ENCODE measurements around the gene DSC2. TPM values are rescaled to one million over a fixed set of nuclear protein-coding genes. Genes with fewer than 3 reads are reported as not detected.

The DSC2 gene
- 10 to 100 TPM in 3 of 5 donors, 1 to 10 TPM in 1, under 1 TPM in 1; 0.58 to 47.0 (median 10.4) TPM for total RNA-seq
- 10 to 100 TPM in 1 of 3 donors, 1 to 10 TPM in 2; 3.2 to 17.0 (median 7.9) TPM for polyA plus RNA-seq
- long read RNA-seq, donor 1, full-length matches to known transcripts = 1 of 1 reads
- long read RNA-seq, donor 1, partial matches to known transcripts = 0 of 1 reads
- long read RNA-seq, donor 1, other reads (novel, unspliced or antisense) = 0 of 1 reads
- long read RNA-seq, donor 2, full-length matches to known transcripts = 1 of 1 reads
- long read RNA-seq, donor 2, partial matches to known transcripts = 0 of 1 reads
- long read RNA-seq, donor 2, other reads (novel, unspliced or antisense) = 0 of 1 reads
- long read RNA-seq, donor 3 = 0 reads
- long read RNA-seq, donor 4 = 0 reads
- long read RNA-seq, donor 5 = 0 reads
- long read RNA-seq, donor 6, full-length matches to known transcripts = 1 of 1 reads
- long read RNA-seq, donor 6, partial matches to known transcripts = 0 of 1 reads
- long read RNA-seq, donor 6, other reads (novel, unspliced or antisense) = 0 of 1 reads
- long read RNA-seq, donor 7, full-length matches to known transcripts = 3 of 8 reads
- long read RNA-seq, donor 7, partial matches to known transcripts = 5 of 8 reads
- long read RNA-seq, donor 7, other reads (novel, unspliced or antisense) = 0 of 8 reads
- long read RNA-seq, donor 8 = 0 reads
- long read RNA-seq, donor 9 = 0 reads
- long read RNA-seq, donor 10 = 0 reads

DNA sequence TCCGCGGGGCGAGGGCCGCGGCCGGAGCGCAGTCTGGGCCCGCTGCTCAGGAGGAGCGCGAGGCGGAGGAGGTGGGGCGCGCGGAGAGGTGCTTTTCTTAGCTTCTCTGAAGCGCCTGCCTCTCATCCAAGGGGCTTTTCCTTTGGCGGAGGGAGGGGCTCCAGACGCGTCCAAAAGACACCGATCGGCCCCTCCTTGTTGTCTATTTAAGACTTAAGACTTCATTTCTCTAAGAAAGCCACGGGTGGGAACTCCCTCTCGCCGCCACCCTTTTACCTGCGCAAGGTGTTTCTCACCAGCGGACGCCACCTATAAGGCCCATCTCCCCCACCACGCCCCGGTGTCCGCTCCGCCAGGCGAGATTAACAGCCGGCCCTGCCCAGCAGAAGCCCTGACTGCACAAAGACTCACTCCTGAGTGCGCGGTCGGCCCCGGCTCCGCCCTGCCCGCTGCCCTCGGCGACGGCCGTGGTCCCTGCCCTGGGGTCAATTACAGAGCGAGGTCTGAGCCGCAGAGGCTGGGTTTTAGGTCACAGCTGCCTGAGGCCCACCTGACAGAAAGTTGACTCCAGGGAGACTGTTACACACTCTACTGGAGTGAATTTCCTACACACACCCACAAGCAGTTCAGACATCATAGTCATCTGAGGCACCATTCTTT is at the start of gene DSC2:
TSS of gene DSC2 (minus strand) at position 397 of the 660 bp plus-strand sequence. CDS start 450 bp downstream, outside the sequence.
- Histone ChIP-seq H3K9me3 (no peaks in the 10 kb centered on the region), H3K27me3 (peaks cover 0 to 33% (median 0%) of the 10 kb centered on the region in 3 donors), H3K36me3 (no peaks in the 10 kb centered on the region), H3K4me3 (peak within 1 kb of the TSS; percentile 50 to 62 (median 58)), H3K27ac (peak within 1 kb of the TSS; percentile 78 to 88 (median 82)), H3K4me1 (peaks cover 5 to 26% (median 17%) of the 10 kb centered on the region in 4 donors)
- intact Hi-C loops (cut with DNase I; ENCODE audit: low total_unique reads) = no loop called here
- WGBS, 5 donors = 3 to 11% (median 3%) methylated on average over 33 to 44 of the region's 44 CpGs
- peak; percentile 61 to 78 for DNase-seq
- TF ChIP-seq POLR2AphosphoS5 (IDR thresholded peaks at IDR 0.05) = peak in 1 of 3 donors; percentile 40
- no peak for TF ChIP-seq POLR2A (IDR thresholded peaks at IDR 0.05)

DNA sequence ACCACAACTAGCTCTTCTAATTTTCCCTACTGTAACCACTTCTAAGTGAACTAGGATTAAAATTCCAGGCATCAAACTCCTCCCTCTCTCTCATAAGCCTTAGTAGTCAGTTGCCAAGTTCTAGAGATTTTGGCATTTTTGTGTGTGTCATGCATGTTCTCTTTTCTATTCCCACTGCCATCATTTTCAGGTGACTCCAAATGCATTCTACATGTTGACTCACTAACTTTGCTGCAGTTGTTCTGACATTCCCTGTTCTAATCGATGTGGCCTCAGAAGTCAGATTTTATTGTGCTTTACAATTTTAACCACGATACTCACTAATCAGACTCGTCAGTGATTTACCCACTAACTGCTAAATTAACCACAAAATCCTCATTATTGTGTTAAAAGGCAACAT is 47.1 kb upstream of the DSC2 start:
- H3K4me1 ChIP-seq = no peaks in the 10 kb centered on the region
- no peak overlapping the region for H3K4me3 ChIP-seq
- H3K9me3 ChIP-seq = no peaks in the 10 kb centered on the region
- DNase-seq = no peak
- H3K27me3 ChIP-seq = no peaks in the 10 kb centered on the region
- H3K36me3 ChIP-seq = no peaks in the 10 kb centered on the region
- intact Hi-C loops (cut with DNase I; ENCODE audit: low total_unique reads) = no loop called here
- H3K27ac ChIP-seq = no peak overlapping the region
- 67 to 85% (median 83%) methylated on average over 3 of the region's 3 CpGs for WGBS, 5 donors
- TF ChIP-seq POLR2AphosphoS5 (IDR thresholded peaks at IDR 0.05) = no peak
- TF ChIP-seq, protein P1, sequence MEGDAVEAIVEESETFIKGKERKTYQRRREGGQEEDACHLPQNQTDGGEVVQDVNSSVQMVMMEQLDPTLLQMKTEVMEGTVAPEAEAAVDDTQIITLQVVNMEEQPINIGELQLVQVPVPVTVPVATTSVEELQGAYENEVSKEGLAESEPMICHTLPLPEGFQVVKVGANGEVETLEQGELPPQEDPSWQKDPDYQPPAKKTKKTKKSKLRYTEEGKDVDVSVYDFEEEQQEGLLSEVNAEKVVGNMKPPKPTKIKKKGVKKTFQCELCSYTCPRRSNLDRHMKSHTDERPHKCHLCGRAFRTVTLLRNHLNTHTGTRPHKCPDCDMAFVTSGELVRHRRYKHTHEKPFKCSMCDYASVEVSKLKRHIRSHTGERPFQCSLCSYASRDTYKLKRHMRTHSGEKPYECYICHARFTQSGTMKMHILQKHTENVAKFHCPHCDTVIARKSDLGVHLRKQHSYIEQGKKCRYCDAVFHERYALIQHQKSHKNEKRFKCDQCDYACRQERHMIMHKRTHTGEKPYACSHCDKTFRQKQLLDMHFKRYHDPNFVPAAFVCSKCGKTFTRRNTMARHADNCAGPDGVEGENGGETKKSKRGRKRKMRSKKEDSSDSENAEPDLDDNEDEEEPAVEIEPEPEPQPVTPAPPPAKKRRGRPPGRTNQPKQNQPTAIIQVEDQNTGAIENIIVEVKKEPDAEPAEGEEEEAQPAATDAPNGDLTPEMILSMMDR (IDR thresholded peaks at IDR 0.05) = no peak
- no peak for TF ChIP-seq EP300 (IDR thresholded peaks at IDR 0.05)
- no peak for TF ChIP-seq POLR2A (IDR thresholded peaks at IDR 0.05)

DNA sequence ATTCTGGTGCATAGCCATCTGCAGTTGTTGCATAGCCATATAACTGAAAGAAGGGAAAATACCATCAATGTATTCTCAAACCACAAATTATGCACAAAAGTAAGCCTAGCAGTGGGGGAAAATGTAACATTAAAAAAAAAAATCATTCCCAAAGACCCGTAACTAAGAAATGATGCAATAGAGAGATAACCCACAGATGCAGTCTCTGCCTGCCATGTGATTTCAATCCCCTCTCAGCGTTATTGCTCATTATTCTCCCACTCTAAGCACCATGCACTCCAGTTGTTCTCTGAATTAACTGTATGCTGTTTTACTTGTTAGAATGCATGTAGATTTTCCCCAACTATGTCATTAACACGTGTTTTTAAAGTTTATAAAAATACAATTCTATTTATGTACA is 46.4 kb upstream of the DSC2 start:
- Histone ChIP-seq H3K4me3 (no peak overlapping the region), H3K9me3 (no peaks in the 10 kb centered on the region), H3K27me3 (no peaks in the 10 kb centered on the region), H3K27ac (no peak overlapping the region), H3K4me1 (no peaks in the 10 kb centered on the region), H3K36me3 (no peaks in the 10 kb centered on the region)
- no peak for DNase-seq
- 52 to 65% (median 61%) methylated on average over 3 of the region's 3 CpGs for WGBS, 5 donors
- intact Hi-C loops (cut with DNase I; ENCODE audit: low total_unique reads) = no loop called here
- TF ChIP-seq EP300 (IDR thresholded peaks at IDR 0.05) (no peak), POLR2AphosphoS5 (IDR thresholded peaks at IDR 0.05) (no peak), POLR2A (IDR thresholded peaks at IDR 0.05) (no peak)
- TF ChIP-seq, protein P1 (IDR thresholded peaks at IDR 0.05) = no peak

DNA sequence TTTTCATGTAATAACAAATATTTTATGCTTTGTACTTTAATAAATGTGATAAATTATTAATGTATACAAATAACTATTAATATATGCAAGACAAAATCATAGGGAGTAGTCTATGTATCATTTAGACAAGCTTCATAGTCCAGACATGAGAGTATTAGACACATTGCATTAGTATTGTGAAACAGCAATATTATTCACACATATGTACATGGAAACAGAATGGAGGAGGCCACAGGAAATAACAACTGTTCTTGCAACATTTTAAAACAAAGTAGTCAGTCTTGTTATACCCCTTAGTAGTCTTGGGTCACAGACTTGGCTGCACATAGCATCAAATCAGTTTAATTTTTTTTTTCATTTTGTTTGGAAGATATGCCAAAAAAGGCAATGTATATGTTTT is 44.6 kb upstream of the DSC2 start:
- no peak overlapping the region for H3K27ac ChIP-seq
- H3K4me1 ChIP-seq = no peaks in the 10 kb centered on the region
- intact Hi-C loops (cut with DNase I; ENCODE audit: low total_unique reads) = no loop called here
- H3K36me3 ChIP-seq = no peaks in the 10 kb centered on the region
- DNase-seq = no peak
- H3K9me3 ChIP-seq = no peaks in the 10 kb centered on the region
- TF ChIP-seq, protein P1 (IDR thresholded peaks at IDR 0.05) = no peak
- TF ChIP-seq EP300 (IDR thresholded peaks at IDR 0.05) (no peak), POLR2A (IDR thresholded peaks at IDR 0.05) (no peak), POLR2AphosphoS5 (IDR thresholded peaks at IDR 0.05) (no peak)
- no peak overlapping the region for H3K4me3 ChIP-seq
- H3K27me3 ChIP-seq = no peaks in the 10 kb centered on the region
